Measurements from ENCODE around the gene RAB37.

The RAB37 gene

GRCh38 chr17:74736513-74737298 is at the start of gene RAB37:
Gene RAB37, plus strand, starts transcription at chr17:74737256. Its CDS starts 17 bp downstream, at chr17:74737273.
- DNase-seq (ENCODE audit: low read depth) = no peak

GRCh38 chr17:74687886-74688285 is 49.2 kb upstream of the RAB37 start:
- DNase-seq (ENCODE audit: low read depth) = no peak

- DNase-seq (ENCODE audit: low read depth) = no peak
These were observed 46.6 kb upstream of the RAB37 start for GRCh38 chr17:74690409-74690825.

- DNase-seq (ENCODE audit: low read depth) = no peak
These were observed 45.9 kb upstream of the RAB37 start for GRCh38 chr17:74691151-74691550.

GRCh38 chr17:74694081-74694480 is 43.0 kb upstream of the RAB37 start:
- DNase-seq (ENCODE audit: low read depth) = no peak

GRCh38 chr17:74695629-74696028 is 41.4 kb upstream of the RAB37 start:
- DNase-seq (ENCODE audit: low read depth) = no peak

GRCh38 chr17:74697515-74697914 is 39.5 kb upstream of the RAB37 start:
- DNase-seq (ENCODE audit: low read depth) = no peak

GRCh38 chr17:74698069-74698468 is 39.0 kb upstream of the RAB37 start:
- no peak for DNase-seq (ENCODE audit: low read depth)

- no peak for DNase-seq (ENCODE audit: low read depth)
These were observed 37.8 kb upstream of the RAB37 start for GRCh38 chr17:74699236-74699635.

- no peak for DNase-seq (ENCODE audit: low read depth)
These were observed 34.8 kb upstream of the RAB37 start for GRCh38 chr17:74702116-74702871.

GRCh38 chr17:74703311-74703710 is 33.7 kb upstream of the RAB37 start:
- no peak for DNase-seq (ENCODE audit: low read depth)

- DNase-seq (ENCODE audit: low read depth) = no peak
These were observed 32.5 kb upstream of the RAB37 start for GRCh38 chr17:74704544-74704943.

GRCh38 chr17:74711058-74711824 is 25.8 kb upstream of the RAB37 start:
- no peak for DNase-seq (ENCODE audit: low read depth)

- DNase-seq (ENCODE audit: low read depth) = no peak
These were observed 24.8 kb upstream of the RAB37 start for GRCh38 chr17:74712301-74712700.

GRCh38 chr17:74712756-74713155 is 24.3 kb upstream of the RAB37 start, which contains the start of gene CD300LF:
Gene CD300LF, minus strand, starts transcription at chr17:74712923. Its CDS starts 57 bp downstream, at chr17:74712866.
- no peak for DNase-seq (ENCODE audit: low read depth)

GRCh38 chr17:74713171-74713755 is 23.8 kb upstream of the RAB37 start:
- DNase-seq (ENCODE audit: low read depth) = no peak

- no peak for DNase-seq (ENCODE audit: low read depth)
These were observed 21.9 kb upstream of the RAB37 start for GRCh38 chr17:74715144-74715543.

- DNase-seq (ENCODE audit: low read depth) = no peak
These were observed 16.6 kb upstream of the RAB37 start for GRCh38 chr17:74720506-74720905.

- DNase-seq (ENCODE audit: low read depth) = no peak
These were observed 14.3 kb upstream of the RAB37 start for GRCh38 chr17:74722782-74723181.

GRCh38 chr17:74723891-74724290 is 13.2 kb upstream of the RAB37 start:
- no peak for DNase-seq (ENCODE audit: low read depth)

GRCh38 chr17:74725111-74725510 is 11.9 kb upstream of the RAB37 start:
- DNase-seq (ENCODE audit: low read depth) = no peak

GRCh38 chr17:74728033-74728701 is 8.9 kb upstream of the RAB37 start:
- DNase-seq (ENCODE audit: low read depth) = no peak

Measured in fibroblast of the conjunctiva (primary cell).